ENCODE results near the gene C1QTNF6. TPM values are rescaled to one million over a fixed set of nuclear protein-coding genes. Genes with fewer than 3 reads are reported as not detected.

C1QTNF6 gene
- total RNA-seq, 2 experiments from 2014 or later: 7.6 to 8.3 TPM

DNA sequence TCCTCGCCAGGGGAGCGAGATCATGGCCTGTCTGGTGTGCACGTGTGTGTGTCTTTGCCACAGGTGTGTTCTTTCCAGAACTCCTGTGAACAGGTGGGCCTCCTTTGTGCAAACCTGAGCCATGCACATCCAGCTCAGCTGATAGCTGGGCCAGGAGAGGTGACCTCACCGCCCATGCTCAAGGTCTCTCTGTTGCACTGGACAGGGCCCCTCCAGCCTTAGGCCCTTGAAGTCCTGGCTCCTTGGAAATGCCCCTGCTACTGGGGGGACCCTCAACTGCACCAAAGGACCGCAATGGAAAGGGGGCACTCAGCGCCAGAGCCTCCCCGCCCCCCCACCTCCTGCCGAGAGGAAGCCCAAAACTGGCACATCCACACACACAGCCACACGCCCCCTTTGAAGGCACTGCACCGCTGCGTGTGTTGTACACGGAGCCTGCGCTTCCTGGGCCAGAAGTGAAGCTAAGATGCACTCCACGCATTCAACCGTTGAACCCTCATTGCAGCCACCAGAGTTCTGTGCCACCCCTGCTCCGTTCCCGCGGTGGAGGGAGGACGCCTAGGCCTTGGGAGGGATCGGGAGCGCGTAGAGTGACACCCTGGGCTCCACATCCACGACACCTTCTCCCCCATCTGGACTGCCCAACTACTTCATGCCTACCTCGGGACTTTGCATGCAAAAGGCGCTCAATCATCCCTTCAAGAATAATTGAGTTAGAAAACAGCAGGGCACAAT is 21.9 kb downstream of the C1QTNF6 start:
- ChIA-PET POLR2A (interaction anchor here (0.6 to 0.7 kb wide), 2 partner anchors 31 to 44 kb away, joined by 3 to 4 read pairs; no protein-coding TSS in a partner anchor), CTCF (interaction anchor here (0.7 to 2.9 kb wide), 12 partner anchors 10 to 310 kb away, joined by 3 to 20 read pairs (median 4); partner anchors contain the start of genes C1QTNF6 and IL2RB)
- Mint-ChIP-seq H3K4me3 (peak overlapping the region; percentile 31), H3K27ac (peak overlapping the region; percentile 84), H3K27me3 (no peaks in the 10 kb centered on the region), H3K9me3 (peaks cover 3% of the 10 kb centered on the region), H3K4me1 (peaks cover 94% of the 10 kb centered on the region), H3K36me3 (ENCODE audit: low read depth) (peaks cover 6% of the 10 kb centered on the region)
- DNase-seq: peak; percentile 35

DNA sequence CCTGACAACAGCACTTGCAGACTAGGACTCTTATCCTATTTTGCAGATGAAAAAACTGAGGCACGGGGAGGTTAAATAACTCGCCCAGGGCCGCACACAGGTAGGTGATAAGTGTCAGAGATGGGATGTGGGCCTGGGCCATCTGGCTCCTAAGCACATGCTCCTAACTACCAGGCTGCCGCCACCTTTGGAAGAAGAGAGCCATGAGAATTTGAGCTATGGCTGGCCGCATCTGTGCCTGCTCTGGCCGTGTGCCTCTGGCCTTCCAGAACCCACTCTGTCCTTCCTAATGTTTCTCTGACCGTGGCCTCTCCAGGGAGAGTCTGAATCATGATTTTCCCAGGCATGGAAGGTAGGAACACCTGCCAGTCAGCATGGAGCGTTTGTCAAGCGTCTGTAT is 23.0 kb downstream of the C1QTNF6 start:
- ChIA-PET CTCF (interaction anchor here (0.5 to 2.9 kb wide), 8 partner anchors 9 to 339 kb away, joined by 3 to 20 read pairs (median 4); partner anchors contain the start of genes C1QTNF6 and IL2RB), POLR2A (no interaction called here)
- Mint-ChIP-seq H3K27ac (peak overlapping the region; percentile 93), H3K4me3 (no peak overlapping the region), H3K9me3 (peaks cover 4% of the 10 kb centered on the region), H3K4me1 (peaks cover 96% of the 10 kb centered on the region), H3K36me3 (ENCODE audit: low read depth) (peaks cover 10% of the 10 kb centered on the region), H3K27me3 (no peaks in the 10 kb centered on the region)
- no peak for DNase-seq

DNA sequence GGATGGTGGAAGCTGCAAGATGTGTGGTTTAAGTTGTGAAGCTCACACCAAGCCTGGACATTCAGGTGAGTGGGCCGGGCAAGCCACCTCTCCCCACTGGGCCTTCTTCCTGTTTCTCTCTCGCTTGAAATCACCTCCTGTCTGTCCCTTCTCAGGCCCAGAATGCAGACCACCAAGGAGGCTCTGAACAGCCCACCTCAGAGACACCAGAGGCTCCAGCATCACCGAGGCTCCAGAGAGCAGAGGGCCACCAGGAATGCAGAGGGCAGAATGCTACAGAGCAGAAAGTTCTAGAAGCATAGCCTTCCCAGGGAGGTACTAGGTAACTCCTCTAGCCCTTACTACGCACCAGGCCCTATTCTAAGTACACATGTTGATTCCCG is 23.6 kb downstream of the C1QTNF6 start:
- peak overlapping the region; percentile 93 for H3K27ac Mint-ChIP-seq
- DNase-seq: no peak
- ChIA-PET CTCF (interaction anchor here (0.5 to 5.1 kb wide), 7 partner anchors 8 to 338 kb away, joined by 3 to 63 read pairs (median 16); partner anchors contain the start of gene IL2RB), POLR2A (no interaction called here)
- H3K36me3 Mint-ChIP-seq (ENCODE audit: low read depth): peaks cover 10% of the 10 kb centered on the region
- H3K4me1 Mint-ChIP-seq: peaks cover 94% of the 10 kb centered on the region
- no peak overlapping the region for H3K4me3 Mint-ChIP-seq
- H3K27me3 Mint-ChIP-seq: no peaks in the 10 kb centered on the region
- peaks cover 4% of the 10 kb centered on the region for H3K9me3 Mint-ChIP-seq

DNA sequence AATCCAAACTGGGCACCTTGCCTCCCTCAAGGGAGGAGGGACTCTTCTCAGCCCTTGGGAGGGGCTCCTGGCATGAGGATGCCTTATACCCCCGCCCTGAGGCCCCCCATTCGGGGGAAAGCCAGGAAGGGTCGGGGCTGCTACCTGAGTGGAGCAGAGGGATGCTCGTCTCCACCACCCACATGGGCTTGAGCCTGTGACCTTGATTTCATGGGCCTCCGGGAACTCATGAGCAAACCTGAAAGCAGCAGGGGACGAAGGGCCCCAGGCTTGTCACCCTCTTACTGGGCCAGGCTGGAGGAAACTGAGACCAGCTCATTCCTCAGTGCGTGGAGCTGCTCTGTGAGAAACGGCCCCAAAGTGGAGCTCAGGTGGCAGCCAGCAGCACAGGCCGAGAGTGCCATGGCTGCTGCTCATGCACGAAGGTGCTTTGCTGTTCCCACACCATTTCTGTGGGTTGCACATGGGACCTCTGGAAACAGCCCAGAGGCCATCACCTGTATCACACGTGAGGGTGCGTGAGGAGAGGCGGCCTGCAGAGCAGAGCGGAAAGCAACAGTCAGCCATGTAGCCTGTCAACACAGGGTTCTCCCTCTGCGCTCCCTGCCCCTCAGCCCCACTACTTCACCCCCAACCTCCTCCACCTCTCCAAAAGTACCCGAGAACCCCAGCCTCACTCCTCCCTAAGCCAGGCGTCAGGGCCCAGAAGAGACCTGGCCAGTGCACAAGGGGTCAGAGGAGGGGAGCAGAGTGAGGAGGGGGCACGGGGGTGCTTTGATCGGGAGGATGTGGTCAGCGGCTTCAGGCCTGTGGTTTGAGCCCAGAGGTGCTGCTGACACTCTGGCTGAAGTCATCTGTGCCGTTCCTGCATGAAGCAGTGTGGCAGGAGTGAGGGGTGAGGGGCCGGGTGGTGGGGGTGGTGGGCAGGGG is 24.2 kb downstream of the C1QTNF6 start:
- H3K4me1 Mint-ChIP-seq: peaks cover 94% of the 10 kb centered on the region
- CTCF ChIA-PET: interaction anchor here (0.8 to 5.1 kb wide), 12 partner anchors 8 to 118 kb away, joined by 3 to 63 read pairs (median 4); partner anchors contain the start of gene IL2RB
- H3K27me3 Mint-ChIP-seq: no peaks in the 10 kb centered on the region
- peak overlapping the region; percentile 24 for H3K4me3 Mint-ChIP-seq
- peaks cover 10% of the 10 kb centered on the region for H3K36me3 Mint-ChIP-seq (ENCODE audit: low read depth)
- DNase-seq: peak; percentile 38
- H3K27ac Mint-ChIP-seq: peak overlapping the region; percentile 93
- POLR2A ChIA-PET: interaction anchor here (1.0 to 4.3 kb wide), 3 partner anchors 15 to 44 kb away, joined by 3 to 30 read pairs (median 5); partner anchors contain the start of gene IL2RB
- peaks cover 4% of the 10 kb centered on the region for H3K9me3 Mint-ChIP-seq

DNA sequence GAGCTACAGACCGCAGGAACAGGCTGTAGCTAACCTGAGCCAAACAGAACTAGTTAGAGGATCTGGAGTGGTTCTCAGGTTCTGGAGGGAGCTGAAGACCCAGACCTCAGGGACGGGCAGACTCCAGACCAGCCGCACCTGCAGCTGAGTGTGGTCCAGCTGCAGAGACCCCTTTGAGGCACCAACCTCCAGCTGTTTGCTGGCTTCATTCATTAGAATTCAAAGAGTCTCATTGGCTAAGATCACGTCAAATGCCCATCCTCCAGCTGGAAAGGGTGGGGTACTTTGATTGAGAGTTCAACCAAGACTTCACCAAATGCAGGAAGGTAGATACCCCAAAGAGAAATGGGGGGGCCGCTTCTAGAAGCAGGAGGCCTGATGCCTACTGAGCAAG is 25.0 kb downstream of the C1QTNF6 start:
- Mint-ChIP-seq H3K36me3 (ENCODE audit: low read depth) (peaks cover 10% of the 10 kb centered on the region), H3K4me1 (peaks cover 91% of the 10 kb centered on the region), H3K27ac (peak overlapping the region; percentile 93), H3K4me3 (peak overlapping the region; percentile 10), H3K27me3 (no peaks in the 10 kb centered on the region), H3K9me3 (peaks cover 4% of the 10 kb centered on the region)
- ChIA-PET POLR2A (interaction anchor here (1.0 to 4.3 kb wide), 3 partner anchors 14 to 44 kb away, joined by 3 to 30 read pairs (median 5); partner anchors contain the start of gene IL2RB), CTCF (interaction anchor here (0.5 to 5.1 kb wide), 14 partner anchors 8 to 410 kb away, joined by 3 to 63 read pairs (median 4); partner anchors contain the start of gene IL2RB)
- no peak for DNase-seq

DNA sequence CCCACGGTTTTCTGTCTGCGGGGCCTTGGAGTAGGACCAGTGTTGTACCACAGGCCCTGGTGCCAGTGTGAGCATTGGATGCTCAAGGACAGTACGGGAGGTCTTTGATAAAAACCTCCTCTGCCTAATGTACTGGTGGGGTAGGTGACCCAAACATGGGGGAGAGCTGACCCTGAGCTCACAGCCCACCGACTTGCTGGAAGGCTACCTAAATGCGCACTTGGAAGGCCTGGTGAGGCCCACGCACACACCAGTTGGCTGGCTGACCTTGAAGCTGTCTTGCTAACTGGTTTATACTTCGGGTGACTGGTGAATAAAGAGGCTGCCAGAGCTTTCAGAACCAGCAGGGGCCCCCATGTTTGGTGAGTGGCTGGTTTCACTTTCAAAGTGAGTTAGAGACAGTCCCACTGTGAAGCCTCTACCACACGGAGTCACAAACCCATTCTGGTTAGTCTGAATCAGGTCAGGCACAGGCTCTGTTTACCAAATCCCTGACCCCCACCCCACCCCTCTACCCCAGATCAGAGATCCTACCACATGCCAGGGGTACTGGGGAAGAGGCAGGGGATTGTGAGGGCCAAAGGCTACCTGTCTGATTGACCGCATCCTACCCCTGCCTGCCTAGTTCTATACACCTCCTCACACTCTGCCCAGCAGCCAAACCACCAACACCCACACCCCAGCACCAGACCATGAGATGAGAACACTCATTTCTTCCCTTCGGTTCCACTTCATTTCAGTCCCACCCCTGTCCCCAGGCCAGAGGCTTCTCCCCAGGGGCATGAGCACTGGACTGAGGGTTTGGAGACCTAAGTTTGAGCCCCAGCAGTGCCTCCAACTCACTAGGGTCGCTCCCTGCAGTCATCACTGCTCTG is 25.6 kb downstream of the C1QTNF6 start:
- peak overlapping the region; percentile 10 for H3K4me3 Mint-ChIP-seq
- peaks cover 10% of the 10 kb centered on the region for H3K36me3 Mint-ChIP-seq (ENCODE audit: low read depth)
- H3K27ac Mint-ChIP-seq: peak overlapping the region; percentile 93
- H3K9me3 Mint-ChIP-seq: peaks cover 4% of the 10 kb centered on the region
- H3K4me1 Mint-ChIP-seq: peaks cover 90% of the 10 kb centered on the region
- CTCF ChIA-PET: interaction anchor here (0.5 to 5.1 kb wide), 21 partner anchors 9 to 411 kb away, joined by 3 to 63 read pairs (median 4); partner anchors contain the start of gene IL2RB
- no peaks in the 10 kb centered on the region for H3K27me3 Mint-ChIP-seq
- POLR2A ChIA-PET: interaction anchor here (1.0 to 4.3 kb wide), 3 partner anchors 14 to 43 kb away, joined by 5 to 30 read pairs (median 5); partner anchors contain the start of gene IL2RB
- DNase-seq: peak; percentile 86

DNA sequence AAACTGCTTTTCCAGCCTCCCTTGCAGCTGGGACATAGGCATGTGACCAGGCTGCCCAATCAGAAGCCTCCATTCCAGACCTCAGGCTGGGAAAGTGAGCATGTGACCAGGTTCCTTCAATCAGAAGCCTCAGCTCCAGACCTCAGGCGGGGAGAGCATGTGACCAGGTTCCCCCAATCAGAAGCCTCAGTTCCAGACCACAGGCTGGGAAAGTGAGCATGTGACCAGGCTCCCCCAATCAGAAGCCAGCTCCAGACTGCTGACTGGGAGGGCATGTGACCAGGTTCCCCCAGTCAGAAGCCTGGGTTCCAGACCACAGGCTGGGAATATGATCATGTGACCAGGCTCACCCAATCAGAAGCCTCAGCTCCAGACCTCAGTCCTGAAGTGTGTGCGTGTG is 26.6 kb downstream of the C1QTNF6 start:
- POLR2A ChIA-PET: interaction anchor here (1.3 to 4.3 kb wide), 2 partner anchors 13 to 39 kb away, joined by 5 to 30 read pairs; partner anchors contain the start of gene IL2RB
- Mint-ChIP-seq H3K27ac (peak overlapping the region; percentile 93), H3K4me3 (no peak overlapping the region), H3K4me1 (peaks cover 84% of the 10 kb centered on the region), H3K9me3 (peaks cover 4% of the 10 kb centered on the region), H3K36me3 (ENCODE audit: low read depth) (peaks cover 10% of the 10 kb centered on the region), H3K27me3 (no peaks in the 10 kb centered on the region)
- DNase-seq: peak; percentile 38
- CTCF ChIA-PET: interaction anchor here (1.2 to 5.1 kb wide), 9 partner anchors 12 to 305 kb away, joined by 3 to 63 read pairs (median 4); partner anchors contain the start of gene IL2RB

DNA sequence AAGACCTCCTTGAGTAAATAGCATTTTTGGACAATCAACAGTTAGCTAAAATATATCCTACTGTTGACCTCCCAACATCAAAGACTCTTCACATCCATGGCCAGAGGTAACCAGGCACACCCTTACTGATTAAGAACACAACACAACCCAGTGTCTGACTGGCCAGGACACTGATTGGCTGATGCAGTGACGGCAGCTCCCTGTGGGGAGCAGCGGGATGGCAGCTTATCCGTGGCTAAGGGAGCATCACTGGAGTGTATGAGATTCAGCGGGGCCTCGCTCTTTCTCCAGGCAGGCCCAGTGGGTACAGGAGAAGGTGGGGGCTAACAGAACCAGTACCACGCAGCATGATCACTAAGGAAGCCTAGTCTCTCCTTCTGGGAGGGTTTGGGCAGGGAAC is 28.0 kb downstream of the C1QTNF6 start:
- H3K27me3 Mint-ChIP-seq: no peaks in the 10 kb centered on the region
- H3K27ac Mint-ChIP-seq: peak overlapping the region; percentile 14
- ChIA-PET POLR2A (interaction anchor here (4.3 kb wide), 1 partner anchor 11 kb away, joined by 30 read pairs; the partner anchor contains the start of gene IL2RB), CTCF (interaction anchor here (1.1 to 5.1 kb wide), 4 partner anchors 11 to 122 kb away, joined by 3 to 63 read pairs (median 17); partner anchors contain the start of gene IL2RB)
- H3K36me3 Mint-ChIP-seq (ENCODE audit: low read depth): peaks cover 13% of the 10 kb centered on the region
- H3K9me3 Mint-ChIP-seq: peaks cover 6% of the 10 kb centered on the region
- no peak overlapping the region for H3K4me3 Mint-ChIP-seq
- no peak for DNase-seq
- peaks cover 81% of the 10 kb centered on the region for H3K4me1 Mint-ChIP-seq

DNA sequence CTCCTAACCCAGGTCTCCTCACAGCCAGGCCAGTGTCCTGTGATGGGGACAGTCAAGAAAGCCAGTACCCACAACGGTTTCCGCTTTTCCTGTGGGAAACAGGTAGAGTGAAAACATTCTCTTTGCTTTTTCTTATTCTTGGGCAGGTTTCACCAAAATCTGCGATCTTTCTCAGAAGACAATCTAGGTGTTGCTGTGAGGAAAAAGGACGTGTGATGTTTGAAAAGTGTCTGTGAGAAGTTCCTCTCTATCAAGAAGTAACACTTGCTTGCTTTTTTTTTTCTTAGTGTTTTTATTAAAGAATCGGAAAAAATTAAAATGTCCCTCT is 29.1 kb downstream of the C1QTNF6 start:
- CTCF ChIA-PET: no interaction called here
- POLR2A ChIA-PET: no interaction called here

DNA sequence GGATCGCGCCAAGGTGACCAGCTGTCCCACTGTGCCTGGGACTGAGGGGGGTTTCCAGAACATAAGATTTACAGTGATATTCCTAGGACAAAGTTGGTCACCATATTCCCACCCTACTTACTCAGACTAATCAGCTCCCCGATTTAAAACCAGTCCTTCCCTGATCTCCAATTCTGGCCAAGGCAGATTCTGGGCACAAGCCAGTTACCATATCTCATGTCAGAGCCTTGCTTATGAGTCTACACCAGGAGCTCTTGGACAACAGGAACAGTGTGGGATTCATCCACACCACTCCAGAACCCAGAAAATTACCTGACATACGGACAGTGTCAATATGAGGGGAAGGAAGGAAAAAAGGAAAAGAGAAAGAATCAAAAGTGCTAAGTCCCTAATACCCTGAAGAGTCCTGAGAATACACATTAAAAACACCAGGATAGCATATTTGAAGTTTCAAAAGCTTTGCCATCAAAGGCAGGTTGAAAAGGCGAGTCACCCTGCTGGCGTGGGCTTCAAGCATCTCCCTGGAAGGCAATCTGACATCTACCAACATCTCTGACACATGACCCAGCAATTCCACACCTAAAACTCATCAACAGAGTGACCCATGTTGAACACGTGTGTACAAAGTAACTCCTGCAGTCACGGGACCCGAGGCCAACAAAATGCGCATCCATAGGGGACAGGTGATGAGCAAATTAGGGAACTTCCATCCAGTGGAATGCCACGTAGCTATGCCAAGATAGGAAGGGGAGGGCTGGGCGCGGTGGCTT is 30.3 kb downstream of the C1QTNF6 start:
- no peak overlapping the region for H3K4me3 Mint-ChIP-seq
- no peaks in the 10 kb centered on the region for H3K27me3 Mint-ChIP-seq
- ChIA-PET POLR2A (interaction anchor here (0.6 kb wide), 1 partner anchor 36 kb away, joined by 3 read pairs; no protein-coding TSS in a partner anchor), CTCF (interaction anchor here (1.3 to 2.5 kb wide), 4 partner anchors 9 to 112 kb away, joined by 3 to 12 read pairs (median 8); no protein-coding TSS in a partner anchor)
- H3K4me1 Mint-ChIP-seq: peaks cover 61% of the 10 kb centered on the region
- peaks cover 6% of the 10 kb centered on the region for H3K9me3 Mint-ChIP-seq
- peaks cover 13% of the 10 kb centered on the region for H3K36me3 Mint-ChIP-seq (ENCODE audit: low read depth)
- DNase-seq: no peak
- no peak overlapping the region for H3K27ac Mint-ChIP-seq

More for the DNA sequence above, 29.1 kb downstream of the C1QTNF6 start:
- no peak for DNase-seq
- H3K4me3 Mint-ChIP-seq: no peak overlapping the region
- no peak overlapping the region for H3K27ac Mint-ChIP-seq
- peaks cover 6% of the 10 kb centered on the region for H3K9me3 Mint-ChIP-seq
- no peaks in the 10 kb centered on the region for H3K27me3 Mint-ChIP-seq
- peaks cover 13% of the 10 kb centered on the region for H3K36me3 Mint-ChIP-seq (ENCODE audit: low read depth)
- peaks cover 73% of the 10 kb centered on the region for H3K4me1 Mint-ChIP-seq

All from activated CD4-positive, alpha-beta T cell treated with anti-CD3 and anti-CD28 coated beads, Interleukin-2, amount 10 ng/mL, durations not matched to agents 7 days and 5 days (primary cell).